Measurements from ENCODE around the gene CAMK2G.

GRCh38 chr10:73762915-73763314, 111.4 kb downstream of the CAMK2G start:
- TF ChIP-seq CTCF (IDR thresholded peaks at IDR 0.05) (no peak), POLR2A (IDR thresholded peaks at IDR 0.05) (no peak)

Data from heart left ventricle (tissue), 13 donors.